ENCODE results near the gene HELZ2.

GRCh38 chr20:63596423-63596822 lies 22.4 kb upstream of the HELZ2 start:
- no peak for TF ChIP-seq POLR2AphosphoS5 (IDR thresholded peaks at IDR 0.05; ENCODE audit: insufficient read depth in 1 of 2, low read depth in 1 of 2)
- TF ChIP-seq, protein P1, sequence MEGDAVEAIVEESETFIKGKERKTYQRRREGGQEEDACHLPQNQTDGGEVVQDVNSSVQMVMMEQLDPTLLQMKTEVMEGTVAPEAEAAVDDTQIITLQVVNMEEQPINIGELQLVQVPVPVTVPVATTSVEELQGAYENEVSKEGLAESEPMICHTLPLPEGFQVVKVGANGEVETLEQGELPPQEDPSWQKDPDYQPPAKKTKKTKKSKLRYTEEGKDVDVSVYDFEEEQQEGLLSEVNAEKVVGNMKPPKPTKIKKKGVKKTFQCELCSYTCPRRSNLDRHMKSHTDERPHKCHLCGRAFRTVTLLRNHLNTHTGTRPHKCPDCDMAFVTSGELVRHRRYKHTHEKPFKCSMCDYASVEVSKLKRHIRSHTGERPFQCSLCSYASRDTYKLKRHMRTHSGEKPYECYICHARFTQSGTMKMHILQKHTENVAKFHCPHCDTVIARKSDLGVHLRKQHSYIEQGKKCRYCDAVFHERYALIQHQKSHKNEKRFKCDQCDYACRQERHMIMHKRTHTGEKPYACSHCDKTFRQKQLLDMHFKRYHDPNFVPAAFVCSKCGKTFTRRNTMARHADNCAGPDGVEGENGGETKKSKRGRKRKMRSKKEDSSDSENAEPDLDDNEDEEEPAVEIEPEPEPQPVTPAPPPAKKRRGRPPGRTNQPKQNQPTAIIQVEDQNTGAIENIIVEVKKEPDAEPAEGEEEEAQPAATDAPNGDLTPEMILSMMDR (IDR thresholded peaks at IDR 0.05): no peak

Data from vagina (tissue), 2 donors.